GM04503 (cell line): ENCODE data around the gene SLC12A3.

ENCODE experiments used
- DNase-seq: peaks from one replicate; pipeline ENCODE4 v3.0.0-alpha.2; 2012; ENCODE audit warnings: low read depth

SLC12A3 gene

DNA sequence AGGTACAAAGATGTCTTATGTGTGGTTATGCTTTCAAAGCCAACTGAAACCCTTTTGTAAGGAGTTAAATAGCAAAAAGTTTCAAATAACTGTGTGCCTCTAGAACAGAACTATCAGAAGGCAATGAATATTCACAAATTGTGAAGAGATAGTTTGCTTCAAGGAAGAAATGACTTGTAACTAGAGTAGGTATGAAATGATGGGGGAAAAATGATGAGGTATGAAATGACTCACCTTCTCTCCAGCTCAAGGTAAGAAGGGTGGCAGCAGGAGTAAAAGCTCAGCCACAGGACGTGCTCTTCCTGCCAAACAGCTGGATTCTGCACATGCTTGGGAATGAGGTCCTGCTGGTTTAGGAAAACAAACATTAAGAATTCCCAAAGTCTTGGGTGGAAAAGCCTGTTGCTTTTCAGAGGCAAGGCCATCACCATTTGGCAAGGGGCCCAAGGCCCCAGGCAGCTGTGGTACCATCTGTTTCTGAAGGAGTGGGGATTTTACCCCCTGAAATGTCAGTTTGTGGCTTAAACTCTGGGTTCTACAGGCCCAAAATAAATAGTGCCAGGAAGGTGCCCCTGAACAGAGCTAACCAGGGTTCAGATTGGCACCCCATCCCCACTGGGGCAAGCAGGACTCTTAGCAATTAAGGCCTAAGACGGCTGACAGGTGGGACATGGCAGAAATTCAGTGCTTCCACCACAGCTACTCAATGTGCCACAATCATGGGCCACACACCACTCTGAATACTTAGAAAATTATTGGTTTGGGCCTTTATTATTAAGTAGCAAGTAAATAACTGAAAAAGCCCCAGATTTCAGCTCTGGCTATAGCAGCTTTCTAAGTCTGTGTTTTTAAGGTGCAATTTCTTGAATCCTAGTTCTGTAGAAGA lies 80.2 kb downstream of the SLC12A3 start:
- DNase-seq: no peak

DNA sequence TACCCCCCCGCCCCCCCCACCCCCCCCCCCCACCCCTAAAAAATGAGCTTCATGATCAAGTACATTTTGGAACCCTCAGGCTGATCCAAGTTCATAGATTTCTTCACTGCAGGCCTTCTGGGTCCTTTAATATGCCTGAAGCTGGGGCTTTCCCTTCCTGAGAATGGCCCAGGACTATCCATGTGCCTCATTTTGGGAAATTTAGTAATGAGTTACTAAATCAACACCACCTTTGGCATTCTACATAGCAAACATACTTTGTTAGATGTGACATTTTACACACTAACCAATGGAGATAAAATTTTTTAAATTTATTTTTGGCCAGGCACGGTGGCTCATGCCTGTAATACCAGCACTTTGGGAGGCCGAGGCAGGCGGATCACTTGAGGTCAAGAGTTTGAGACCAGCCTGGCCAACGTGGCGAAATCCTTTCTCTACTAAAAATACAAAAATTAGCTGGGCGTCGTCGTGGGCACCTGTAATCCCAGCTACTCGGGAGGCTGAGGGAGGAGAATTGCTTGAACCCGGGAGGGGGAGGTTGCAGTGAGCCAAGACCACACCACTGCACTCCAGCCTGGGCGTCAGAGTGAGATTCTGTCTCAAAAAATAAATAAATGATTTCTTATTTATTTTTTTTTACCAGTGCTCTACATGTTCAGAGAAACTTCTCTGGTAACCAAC lies 81.0 kb downstream of the SLC12A3 start:
- DNase-seq: no peak

DNA sequence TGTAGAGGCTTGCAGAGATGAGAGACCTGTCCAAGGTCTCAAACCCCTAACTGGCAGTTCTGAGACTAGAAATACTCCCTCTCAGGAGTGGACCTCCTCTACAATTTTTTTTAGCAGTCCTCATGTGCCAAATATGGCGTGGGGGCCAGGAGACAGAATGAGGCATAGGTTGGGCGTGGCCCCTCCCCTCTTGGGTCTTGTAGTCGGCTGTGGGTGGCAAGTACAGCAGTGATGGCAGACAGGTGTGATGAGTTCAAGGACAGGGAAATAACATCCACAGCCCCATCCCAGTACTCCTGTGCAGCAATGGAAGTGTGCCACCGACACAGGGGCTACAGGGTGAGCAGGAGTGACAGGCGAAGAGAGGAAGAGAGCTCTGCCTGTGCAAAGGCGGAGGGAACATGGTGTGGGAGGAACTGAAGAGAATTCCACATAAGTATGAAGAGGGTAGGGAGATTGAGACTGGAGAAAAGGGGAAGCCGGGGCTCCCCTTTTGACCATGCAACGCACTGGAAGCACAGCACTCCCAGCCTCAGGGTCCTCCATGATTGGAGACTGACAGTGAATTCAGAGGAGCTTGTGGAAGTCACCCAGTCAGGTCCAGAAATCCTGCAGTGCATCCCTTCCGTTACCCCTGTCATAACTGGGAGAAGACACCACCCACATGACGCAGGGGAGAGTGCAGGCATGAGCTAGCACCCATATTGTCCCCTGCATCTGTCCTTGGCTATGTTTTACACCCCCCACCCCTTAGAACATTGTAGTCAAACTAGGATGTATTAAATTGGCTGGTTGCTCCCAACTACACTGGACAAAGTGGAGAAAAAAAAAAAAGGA lies 82.0 kb downstream of the SLC12A3 start:
- DNase-seq: no peak

DNA sequence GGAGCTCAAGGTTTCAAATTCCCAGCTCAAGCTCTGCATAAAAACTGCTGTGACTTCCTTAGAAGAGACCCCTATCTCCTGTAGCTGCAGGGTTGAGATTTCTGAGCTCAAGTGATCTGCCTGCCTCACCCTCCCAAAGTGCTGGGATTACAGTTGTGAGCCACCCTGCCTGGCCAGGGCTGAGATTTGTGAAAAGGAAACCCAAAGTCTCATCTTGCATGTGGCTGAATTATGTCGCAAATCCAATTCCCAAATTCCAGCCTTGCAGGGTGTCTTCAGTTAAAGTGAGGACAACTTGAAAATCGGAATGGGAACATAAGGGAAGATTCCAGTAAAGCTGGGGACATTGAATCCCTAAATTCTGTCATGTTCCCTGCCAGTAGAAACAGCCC lies 82.6 kb downstream of the SLC12A3 start:
- DNase-seq: no peak

DNA sequence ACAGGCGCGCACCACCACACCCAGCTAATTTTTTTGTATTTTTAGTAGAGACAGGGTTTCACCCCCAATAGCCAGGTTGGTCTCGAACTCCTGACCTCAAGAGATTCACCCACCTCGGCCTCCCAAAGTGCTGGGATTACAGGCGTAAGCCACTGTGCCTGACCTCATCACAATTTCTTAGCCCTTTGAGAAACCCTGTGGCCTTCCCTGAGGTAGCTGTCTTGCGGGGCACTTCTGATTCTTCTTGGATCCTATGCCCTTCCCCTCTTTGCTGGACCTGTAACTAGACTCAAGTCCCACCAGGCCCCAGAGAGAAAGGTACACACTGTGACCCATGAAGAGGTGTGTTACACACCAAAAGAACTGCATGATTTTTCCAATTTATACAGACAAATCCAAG lies 83.2 kb downstream of the SLC12A3 start:
- DNase-seq: no peak

DNA sequence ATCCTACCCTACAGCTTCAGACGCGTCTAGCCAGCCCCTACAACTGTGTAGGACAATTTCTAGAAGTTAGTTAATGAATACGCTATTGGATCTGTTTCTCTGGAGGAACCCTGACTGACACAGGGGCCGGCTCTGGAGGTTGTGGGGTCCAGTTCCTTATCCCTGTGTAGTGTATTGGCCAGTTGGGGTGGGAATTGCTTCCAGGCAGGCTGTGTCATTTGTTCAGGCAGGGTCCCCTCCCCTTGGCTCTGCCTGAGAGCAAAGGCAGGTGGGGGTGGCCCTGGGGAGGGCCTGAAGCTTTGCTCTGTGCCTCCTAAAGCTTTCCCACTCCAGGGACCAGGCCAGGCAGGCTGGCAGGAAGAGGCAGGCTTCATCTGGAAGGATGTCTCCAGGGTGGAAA lies 85.0 kb downstream of the SLC12A3 start:
- no peak for DNase-seq

DNA sequence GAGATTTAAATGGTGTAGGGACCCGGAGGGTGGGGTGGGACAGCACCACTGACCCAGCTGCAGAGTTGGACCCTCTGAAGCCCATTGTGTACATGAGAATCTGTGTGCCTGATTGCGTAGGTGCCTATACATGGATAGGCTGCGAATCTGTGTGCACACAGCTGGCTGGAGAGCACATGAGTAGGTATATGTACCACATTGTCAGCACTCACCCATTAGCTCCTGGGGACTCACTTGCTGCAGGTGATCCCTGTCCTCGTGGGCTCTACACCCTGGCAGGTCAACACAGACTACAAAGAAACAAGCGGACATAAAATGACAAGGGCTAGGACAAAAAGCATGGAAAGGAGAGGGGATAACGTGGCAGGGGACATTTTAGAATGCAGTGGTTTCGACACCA lies 85.4 kb downstream of the SLC12A3 start:
- no peak for DNase-seq

DNA sequence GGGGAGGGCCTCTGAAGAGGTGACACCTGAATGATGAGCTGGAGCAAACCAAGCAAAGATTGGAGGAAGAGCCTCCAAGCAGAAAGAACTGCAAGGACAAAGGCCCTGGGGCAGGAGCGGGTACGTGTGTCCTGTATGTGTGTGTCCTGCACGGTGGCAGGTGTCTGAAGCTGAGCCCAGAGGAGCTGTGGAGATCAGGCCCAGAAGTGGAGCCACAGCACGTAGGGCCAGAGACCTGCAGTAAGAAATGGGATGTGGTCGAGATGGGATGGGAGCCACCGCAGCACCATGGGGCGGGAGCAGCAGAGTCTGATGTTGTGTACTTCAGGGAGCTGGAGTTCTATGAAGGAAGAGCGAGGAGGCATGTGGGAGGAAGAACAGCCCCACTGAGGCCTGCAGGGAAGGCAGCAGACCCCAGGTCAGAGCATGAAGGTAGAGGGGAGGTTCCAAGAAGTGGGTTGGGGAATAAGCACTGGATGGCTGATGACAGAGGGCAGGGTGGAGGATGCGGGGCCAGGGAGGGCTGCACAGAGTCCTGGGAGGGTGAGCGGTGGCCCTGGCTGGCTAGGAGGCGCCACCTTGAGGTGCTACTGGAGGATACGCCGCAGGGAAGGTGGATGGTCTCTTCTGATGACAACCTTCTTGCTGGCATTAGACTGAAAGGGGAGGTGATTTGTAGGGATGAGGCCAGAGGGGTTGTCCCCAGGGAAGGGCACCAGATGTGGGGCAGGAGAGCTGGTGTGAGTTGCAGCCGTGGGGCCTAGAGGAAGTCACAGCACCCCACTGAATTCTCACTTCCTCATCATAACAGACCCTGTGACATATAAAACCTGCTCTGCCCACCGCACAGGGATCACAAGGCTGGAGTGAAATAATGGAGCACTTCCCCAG lies 86.1 kb downstream of the SLC12A3 start:
- no peak for DNase-seq

DNA sequence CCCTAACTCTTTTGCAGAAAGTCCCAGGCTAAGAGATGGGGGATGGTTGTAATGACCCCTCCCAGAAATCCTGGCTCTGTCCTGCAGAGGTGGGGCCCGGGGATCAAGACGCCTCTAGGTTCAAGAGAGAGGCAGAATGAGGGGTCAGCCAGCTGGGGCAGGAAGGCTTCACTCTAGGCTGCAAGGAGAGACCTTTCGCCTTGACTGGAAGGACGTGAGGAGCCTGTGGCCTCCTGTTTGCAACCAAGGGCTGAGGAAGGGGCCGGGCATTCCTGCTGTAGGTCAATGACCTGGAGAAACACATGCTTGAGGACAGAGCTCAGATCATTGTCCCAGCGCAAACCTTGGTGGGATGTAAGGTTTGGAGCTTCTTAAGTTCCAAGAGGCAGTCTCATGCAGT lies 88.0 kb downstream of the SLC12A3 start:
- DNase-seq: no peak

DNA sequence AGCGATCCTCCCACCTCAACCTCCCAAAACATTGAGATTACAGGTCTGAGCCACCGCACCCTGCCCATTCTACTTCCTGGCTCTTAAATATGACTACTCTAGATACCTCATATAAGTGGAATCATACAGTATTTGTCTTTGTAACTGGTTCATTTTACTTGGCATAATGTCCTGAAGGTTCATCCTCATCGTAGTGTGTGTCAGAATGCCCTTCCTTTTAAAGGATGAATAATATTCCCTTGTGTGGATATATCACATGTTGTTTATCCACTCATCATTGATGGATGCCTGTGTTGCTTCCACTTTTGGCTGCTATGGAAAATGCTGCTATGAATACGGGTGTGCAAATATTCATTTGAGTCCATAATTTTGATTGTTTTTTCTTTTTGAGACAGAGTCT lies 91.1 kb downstream of the SLC12A3 start:
- DNase-seq: no peak

DNA sequence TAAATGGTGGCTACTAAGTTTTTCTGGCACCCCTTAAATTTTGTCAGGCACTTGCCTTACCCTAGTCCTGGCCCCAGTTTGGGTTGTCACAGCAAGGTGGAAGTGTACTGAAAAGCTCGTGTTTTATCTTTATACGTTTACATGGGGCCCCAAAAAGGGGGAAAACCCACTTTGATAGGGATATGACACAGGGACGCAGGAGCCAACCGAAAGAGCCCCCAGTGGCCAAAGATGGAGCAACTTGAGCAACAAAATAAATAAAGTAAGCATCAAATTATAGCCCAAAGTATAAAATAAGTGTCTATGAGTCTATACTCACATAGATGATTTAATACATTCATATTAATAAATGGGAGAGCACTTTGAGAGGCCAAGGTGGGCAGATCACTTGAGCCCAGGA lies 91.7 kb downstream of the SLC12A3 start:
- DNase-seq: no peak

DNA sequence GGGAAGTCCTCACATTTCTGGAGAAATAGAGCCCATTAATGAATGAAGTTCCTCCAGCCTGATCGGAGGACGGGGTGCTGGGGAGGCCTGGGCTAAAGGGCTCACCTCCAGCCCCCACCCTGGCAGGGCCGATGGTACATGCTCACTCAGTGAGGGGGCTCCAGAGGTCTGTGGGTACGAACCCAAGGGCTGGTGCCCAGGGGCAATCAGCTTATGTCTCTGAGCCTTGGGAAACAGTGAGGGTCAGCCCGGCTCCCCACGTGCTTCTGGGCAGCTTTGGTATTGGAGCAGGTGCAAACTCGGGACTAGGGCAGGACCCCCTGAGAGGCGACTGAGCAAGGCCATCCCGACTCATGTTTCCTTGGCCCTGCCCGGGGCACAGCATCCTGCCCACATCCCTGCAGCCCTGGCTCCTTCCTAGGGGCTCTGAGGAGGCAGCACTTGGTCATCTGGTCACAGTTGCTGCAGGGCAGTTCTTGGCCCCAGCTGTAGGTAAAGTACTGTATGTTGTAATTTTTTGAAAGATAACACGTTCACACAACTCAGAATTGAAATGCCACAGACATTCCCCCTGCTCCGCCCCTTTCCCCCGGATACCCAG lies 95.8 kb downstream of the SLC12A3 start:
- no peak for DNase-seq

DNA sequence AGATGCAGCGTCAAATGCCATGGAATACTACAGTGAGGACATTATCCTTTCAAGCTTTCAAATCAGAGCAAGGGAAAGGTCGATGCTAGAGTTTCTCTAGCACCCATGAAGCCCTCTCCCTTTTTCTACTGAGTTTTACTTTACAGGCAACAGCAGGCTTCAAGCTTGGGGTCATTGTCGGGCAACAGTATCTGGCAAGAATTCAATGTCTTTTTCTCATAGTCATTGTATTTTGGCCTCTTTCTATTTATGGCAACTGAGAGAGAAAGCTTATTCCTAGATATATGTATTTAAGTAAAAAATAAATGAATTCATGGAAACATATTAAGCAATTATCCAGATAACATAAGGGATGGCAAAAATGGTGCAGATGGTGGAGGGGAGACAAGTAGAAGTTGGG lies 96.4 kb downstream of the SLC12A3 start:
- DNase-seq: no peak

DNA sequence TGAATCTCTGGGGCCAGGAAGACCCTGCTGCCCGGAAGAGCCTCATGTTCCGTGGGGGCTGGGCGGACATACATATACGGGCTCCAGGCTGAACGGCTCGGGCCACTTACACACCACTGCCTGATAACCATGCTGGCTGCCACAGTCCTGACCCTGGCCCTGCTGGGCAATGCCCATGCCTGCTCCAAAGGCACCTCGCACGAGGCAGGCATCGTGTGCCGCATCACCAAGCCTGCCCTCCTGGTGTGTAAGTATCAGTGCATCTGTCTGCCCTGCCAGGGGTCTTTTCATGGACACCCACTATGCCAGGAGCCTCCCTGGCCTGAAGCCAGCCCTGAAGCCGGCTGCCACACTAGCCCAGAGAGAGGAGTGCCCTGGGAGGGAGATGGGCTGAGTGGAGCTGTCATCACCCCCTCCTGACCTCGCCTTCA lies 96.9 kb downstream of the SLC12A3 start, which contains the start of gene CETP:
TSS of gene CETP (plus strand) at position 100 of the 431 bp plus-strand sequence. CDS start at position 130, 30 bp downstream.
- DNase-seq: no peak

DNA sequence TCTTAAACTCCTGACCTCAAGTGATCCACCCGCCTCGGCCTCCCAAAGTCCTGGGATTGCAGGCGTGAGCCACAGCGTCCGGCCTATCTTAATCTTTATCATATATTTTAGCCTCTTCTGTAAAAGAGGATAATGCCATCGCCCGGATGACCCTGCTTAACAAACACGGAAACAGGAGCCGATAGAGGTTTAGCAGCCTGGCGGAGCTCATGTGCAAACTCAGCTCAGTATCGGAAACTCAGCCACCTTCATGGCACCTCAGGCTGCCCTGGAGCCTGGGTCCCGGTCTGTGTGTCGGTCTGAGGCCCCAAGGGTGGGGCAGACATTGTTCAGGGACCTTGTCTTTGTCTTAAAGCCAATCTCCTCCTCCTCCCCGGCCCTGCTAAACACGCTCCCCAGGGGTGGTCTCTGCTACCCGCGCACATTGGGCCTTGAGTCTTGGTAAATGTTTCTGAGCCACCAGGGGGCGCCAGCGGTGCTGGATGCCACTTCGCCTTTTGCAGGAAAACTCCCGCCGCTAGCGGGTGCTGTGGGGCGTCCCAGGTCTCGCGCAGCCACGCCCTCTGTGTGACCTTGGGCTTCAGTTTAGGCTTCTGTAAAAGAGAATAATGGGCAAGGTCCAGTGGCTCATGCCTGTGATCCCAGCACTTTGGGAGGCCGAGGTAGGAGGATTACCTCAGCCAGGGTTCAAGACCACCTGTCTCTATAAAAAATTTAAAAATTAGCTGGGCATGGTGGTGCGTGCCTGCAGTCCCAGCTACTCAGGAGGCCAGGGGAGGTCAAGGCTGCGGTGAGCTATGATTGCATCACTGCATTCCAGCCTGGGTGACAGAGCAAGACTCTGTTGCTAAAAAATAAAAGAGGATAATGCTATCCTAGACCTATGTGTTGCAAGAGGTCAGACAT lies 99.5 kb downstream of the SLC12A3 start:
- DNase-seq: peak; percentile 39
